Smooth muscle cell (in vitro differentiated cells): ENCODE data around the gene MCF2L. TPM values are rescaled to one million over a fixed set of nuclear protein-coding genes. Genes with fewer than 3 reads are reported as not detected.

Source experiments
- DNase-seq: peaks from one replicate; lab custom pipeline; 2025; ENCODE audit not compliant: unreplicated experiment; lab: John Stamatoyannopoulos, UW
- H2AFZ ChIP-seq: fragments of 200-600 bp; sonication (generic); 2 replicates; pipeline ENCODE4 v1.6.0; 2016; ENCODE audit warnings: antibody characterized with exemption, low read depth, mild to moderate bottlenecking
- H3F3A ChIP-seq: fragments of 200-600 bp; sonication (generic); 2 replicates; pipeline ENCODE4 v1.6.0; 2017; ENCODE audit warnings: antibody characterized with exemption, low read depth
- H3K27ac ChIP-seq: fragments of 200-600 bp; sonication (generic); 2 replicates; pipeline ENCODE4 v1.5.1; 2016; ENCODE audit warnings: low read depth, mild to moderate bottlenecking
- H3K27me3 ChIP-seq: fragments of 200-600 bp; sonication (generic); 2 replicates; pipeline ENCODE4 v1.6.1; 2016; ENCODE audit warnings: low read depth, mild to moderate bottlenecking
- H3K36me3 ChIP-seq: fragments of 200-600 bp; sonication (generic); 2 replicates; pipeline ENCODE4 v1.5.1; 2016; ENCODE audit warnings: low read depth
- H3K4me1 ChIP-seq: fragments of 200-600 bp; sonication (generic); 2 replicates; pipeline ENCODE4 v1.5.1; 2016; ENCODE audit warnings: low read depth
- H3K4me2 ChIP-seq: fragments of 200-600 bp; sonication (generic); 2 replicates; pipeline ENCODE4 v1.6.0; 2016; ENCODE audit warnings: mild to moderate bottlenecking
- H3K4me3 ChIP-seq: fragments of 200-600 bp; sonication (generic); 2 replicates; pipeline ENCODE4 v1.5.1; 2016; ENCODE audit warnings: mild to moderate bottlenecking
- H3K79me2 ChIP-seq: fragments of 200-600 bp; sonication (generic); 2 replicates; pipeline ENCODE4 v1.6.0; 2016; ENCODE audit warnings: low read depth, mild to moderate bottlenecking
- H3K9ac ChIP-seq: fragments of 200-600 bp; sonication (generic); 2 replicates; pipeline ENCODE4 v1.6.0; 2016; ENCODE audit warnings: low read depth
- H3K9me3 ChIP-seq: fragments of 200-600 bp; sonication (generic); replicated peaks from 2 replicates; pipeline ENCODE4 v1.5.1; 2016; ENCODE audit warnings: low read depth
- H4K20me1 ChIP-seq: fragments of 200-600 bp; sonication (generic); 2 replicates; pipeline ENCODE4 v1.6.0; 2016; ENCODE audit warnings: low read depth
- CTCF ChIP-seq: fragments of 200-600 bp; sonication (generic); IDR thresholded peaks from 2 replicates; pipeline ENCODE4 v1.5.1; 2017; ENCODE audit warnings: borderline replicate concordance, mild to moderate bottlenecking, antibody characterized with exemption; ENCODE audit not compliant: insufficient read depth, poor library complexity, severe bottlenecking
- WGBS: methylation state at CpG from one replicate; pipeline ENCODE4 v1.1.7; 2016; ENCODE audit warnings: low lambda C conversion rate; 5-methylcytosine and 5-hydroxymethylcytosine counted together
- polyA plus RNA-seq: library from polyadenylated mRNA; unstranded; fragments of >200 nt; fragmentation: Nextera tagmentation; extraction: Ambion mirVana; gene quantifications from 2 replicates; pipeline ENCODE4 v1.2.1, GENCODE V29; 2016
- total RNA-seq: library from RNA; depleted of rRNA; stranded (reverse); fragments of >200 nt; gene quantifications from 2 replicates; pipeline ENCODE4 v1.2.3, GENCODE V29; 2014

MCF2L gene
- total and polyA plus RNA-seq, 2 experiments from 2014 or later, result 0.54 to 7.6 TPM

GRCh38 chr13:113069861-113070805, 101.1 kb downstream of the MCF2L start:
- no peaks in the 10 kb centered on the region for H3K27me3 ChIP-seq
- no peaks in the 10 kb centered on the region for H3K9me3 ChIP-seq
- no peaks in the 10 kb centered on the region for H3K4me1 ChIP-seq
- no peak overlapping the region for H3K9ac ChIP-seq
- H3K4me3 ChIP-seq, result no peak overlapping the region
- no peak for TF ChIP-seq CTCF
- DNase-seq, result no peak
- 90% methylated on average over 41 of the region's 41 CpGs for WGBS
- H3K27ac ChIP-seq, result no peak overlapping the region
- H3K79me2 ChIP-seq, result no peaks in the 10 kb centered on the region
- H3K4me2 ChIP-seq, result no peak overlapping the region
- H2AFZ ChIP-seq, result no peak overlapping the region
- no peaks in the 10 kb centered on the region for H4K20me1 ChIP-seq
- H3F3A ChIP-seq, result no peaks in the 10 kb centered on the region
- H3K36me3 ChIP-seq, result no peaks in the 10 kb centered on the region

GRCh38 chr13:113070855-113071254, 101.8 kb downstream of the MCF2L start:
- H3K4me2 ChIP-seq, result no peak overlapping the region
- 81% methylated on average over 8 of the region's 8 CpGs for WGBS
- no peaks in the 10 kb centered on the region for H3K9me3 ChIP-seq
- H3K4me3 ChIP-seq, result no peak overlapping the region
- no peaks in the 10 kb centered on the region for H4K20me1 ChIP-seq
- H3K27ac ChIP-seq, result no peak overlapping the region
- no peak for DNase-seq
- H3F3A ChIP-seq, result no peaks in the 10 kb centered on the region
- no peaks in the 10 kb centered on the region for H3K79me2 ChIP-seq
- no peak for TF ChIP-seq CTCF
- H2AFZ ChIP-seq, result no peak overlapping the region
- H3K4me1 ChIP-seq, result no peaks in the 10 kb centered on the region
- no peaks in the 10 kb centered on the region for H3K27me3 ChIP-seq
- no peaks in the 10 kb centered on the region for H3K36me3 ChIP-seq
- H3K9ac ChIP-seq, result no peak overlapping the region

- no peak overlapping the region for H3K4me2 ChIP-seq
- no peaks in the 10 kb centered on the region for H4K20me1 ChIP-seq
- H2AFZ ChIP-seq, result no peak overlapping the region
- no peaks in the 10 kb centered on the region for H3K79me2 ChIP-seq
- H3K9me3 ChIP-seq, result no peaks in the 10 kb centered on the region
- no peaks in the 10 kb centered on the region for H3F3A ChIP-seq
- H3K27me3 ChIP-seq, result no peaks in the 10 kb centered on the region
- no peak overlapping the region for H3K4me3 ChIP-seq
- H3K4me1 ChIP-seq, result no peaks in the 10 kb centered on the region
- WGBS, result 96% methylated on average over 3 of the region's 3 CpGs
- no peak for TF ChIP-seq CTCF
- no peak overlapping the region for H3K9ac ChIP-seq
- H3K27ac ChIP-seq, result no peak overlapping the region
- H3K36me3 ChIP-seq, result no peaks in the 10 kb centered on the region
- no peak for DNase-seq
These were observed 103.4 kb downstream of the MCF2L start for GRCh38 chr13:113072376-113072775.
